ENCODE results near the gene SCYL1. TPM values are rescaled to one million over a fixed set of nuclear protein-coding genes. Genes with fewer than 3 reads are reported as not detected.

The SCYL1 gene
- total RNA-seq, 1 experiment from 2014 or later: 70.9 TPM

- H3K36me3 Mint-ChIP-seq (ENCODE audit: insufficient read depth, unreplicated experiment): peaks cover 29% of the 10 kb centered on the region
Observed at GRCh38 chr11:65535102-65535501, 10.2 kb downstream of the SCYL1 start.

GRCh38 chr11:65536412-65537295 lies 11.8 kb downstream of the SCYL1 start:
- peaks cover under 1% of the 10 kb centered on the region for H3K4me1 Mint-ChIP-seq (ENCODE audit: insufficient read depth, unreplicated experiment)
- no peak for TF ChIP-seq CTCF (IDR thresholded peaks at IDR 0.05; ENCODE audit: unreplicated experiment)
- H3K9me3 Mint-ChIP-seq (ENCODE audit: unreplicated experiment): no peaks in the 10 kb centered on the region
- peaks cover 16% of the 10 kb centered on the region for H3K36me3 Mint-ChIP-seq (ENCODE audit: insufficient read depth, unreplicated experiment)
- H3K27me3 Mint-ChIP-seq (ENCODE audit: insufficient read depth, unreplicated experiment): no peaks in the 10 kb centered on the region
- intact Hi-C loops (cut with micrococcal nuclease): no loop called here
- CTCF ChIA-PET: interaction anchor here (0.6 to 1.1 kb wide), 4 partner anchors 25 to 264 kb away, joined by 3 to 6 read pairs (median 4); no protein-coding TSS in a partner anchor
- POLR2A ChIA-PET: interaction anchor here (0.8 to 1.2 kb wide), 3 partner anchors 12 to 29 kb away, joined by 3 to 5 read pairs (median 4); partner anchors contain the start of gene SCYL1
- no peak overlapping the region for H3K27ac Mint-ChIP-seq (ENCODE audit: low read depth, unreplicated experiment)
- no TSS peak for BruUV-seq (replicated peaks)
- no peak for DNase-seq (ENCODE audit: unreplicated experiment)
- H3K4me3 Mint-ChIP-seq (ENCODE audit: unreplicated experiment): no peak overlapping the region

More at GRCh38 chr11:65535102-65535501, 10.2 kb downstream of the SCYL1 start:
- intact Hi-C loops (cut with micrococcal nuclease): no loop called here
- POLR2A ChIA-PET: interaction anchor here (0.5 to 0.8 kb wide), 2 partner anchors 9 to 77 kb away, joined by 3 read pairs; no protein-coding TSS in a partner anchor
- Mint-ChIP-seq H3K4me1 (ENCODE audit: insufficient read depth, unreplicated experiment) (no peaks in the 10 kb centered on the region), H3K27ac (ENCODE audit: low read depth, unreplicated experiment) (no peak overlapping the region), H3K4me3 (ENCODE audit: unreplicated experiment) (no peak overlapping the region), H3K9me3 (ENCODE audit: unreplicated experiment) (no peaks in the 10 kb centered on the region), H3K27me3 (ENCODE audit: insufficient read depth, unreplicated experiment) (no peaks in the 10 kb centered on the region)
- BruUV-seq (replicated peaks): no TSS peak
- CTCF ChIA-PET: interaction anchor here (0.5 kb wide), 1 partner anchor 232 kb away, joined by 3 read pairs; no protein-coding TSS in a partner anchor
- DNase-seq (ENCODE audit: unreplicated experiment): no peak
- no peak for TF ChIP-seq CTCF (IDR thresholded peaks at IDR 0.05; ENCODE audit: unreplicated experiment)

GRCh38 chr11:65537296-65537597 lies 12.4 kb downstream of the SCYL1 start:
- POLR2A ChIA-PET: interaction anchor here (1.5 kb wide), 1 partner anchor 38 kb away, joined by 4 read pairs; the partner anchor contains the start of gene EHBP1L1
- intact Hi-C loops (cut with micrococcal nuclease): no loop called here
- Mint-ChIP-seq H3K4me3 (ENCODE audit: unreplicated experiment) (no peak overlapping the region), H3K9me3 (ENCODE audit: unreplicated experiment) (no peaks in the 10 kb centered on the region), H3K36me3 (ENCODE audit: insufficient read depth, unreplicated experiment) (peaks cover 10% of the 10 kb centered on the region), H3K4me1 (ENCODE audit: insufficient read depth, unreplicated experiment) (peaks cover 6% of the 10 kb centered on the region), H3K27me3 (ENCODE audit: insufficient read depth, unreplicated experiment) (no peaks in the 10 kb centered on the region), H3K27ac (ENCODE audit: low read depth, unreplicated experiment) (no peak overlapping the region)
- TF ChIP-seq CTCF (IDR thresholded peaks at IDR 0.05; ENCODE audit: unreplicated experiment): no peak
- no TSS peak for BruUV-seq (replicated peaks)
- CTCF ChIA-PET: interaction anchor here (0.6 to 1.1 kb wide), 3 partner anchors 25 to 264 kb away, joined by 3 to 5 read pairs (median 4); no protein-coding TSS in a partner anchor
- DNase-seq (ENCODE audit: unreplicated experiment): no peak

- intact Hi-C loops (cut with micrococcal nuclease): no loop called here
- Mint-ChIP-seq H3K4me1 (ENCODE audit: insufficient read depth, unreplicated experiment) (peaks cover 6% of the 10 kb centered on the region), H3K27me3 (ENCODE audit: insufficient read depth, unreplicated experiment) (no peaks in the 10 kb centered on the region), H3K4me3 (ENCODE audit: unreplicated experiment) (peak overlapping the region; percentile 36), H3K27ac (ENCODE audit: low read depth, unreplicated experiment) (no peak overlapping the region), H3K9me3 (ENCODE audit: unreplicated experiment) (no peaks in the 10 kb centered on the region), H3K36me3 (ENCODE audit: insufficient read depth, unreplicated experiment) (peaks cover 6% of the 10 kb centered on the region)
- no peak for TF ChIP-seq CTCF (IDR thresholded peaks at IDR 0.05; ENCODE audit: unreplicated experiment)
- CTCF ChIA-PET: interaction anchor here (0.7 kb wide), 1 partner anchor 251 kb away, joined by 3 read pairs; no protein-coding TSS in a partner anchor
- DNase-seq (ENCODE audit: unreplicated experiment): no peak
- POLR2A ChIA-PET: interaction anchor here (0.7 to 1.5 kb wide), 2 partner anchors 38 to 242 kb away, joined by 3 to 4 read pairs; partner anchors contain the start of gene EHBP1L1
- no TSS peak for BruUV-seq (replicated peaks)
Observed at GRCh38 chr11:65537620-65538231, 12.8 kb downstream of the SCYL1 start.

All from MCF 10A (cell line).